ENCODE results near the gene DMD.
"Not testable (repeated sequence)": the region's sequence is repeated elsewhere in the genome, so short reads cannot be mapped to it uniquely, and the experiment has no call there.

Gene DMD

GRCh38 chrX:32026772-32027171 lies 1184.6 kb downstream of the DMD start:
- Mint-ChIP-seq H3K4me3 (no peak overlapping the region), H3K4me1 (no peaks in the 10 kb centered on the region), H3K27ac (no peak overlapping the region), H3K9me3 (peaks cover 3% of the 10 kb centered on the region), H3K36me3 (no peaks in the 10 kb centered on the region), H3K27me3 (no peaks in the 10 kb centered on the region)
- no peak for ATAC-seq

GRCh38 chrX:32024072-32024471 lies 1187.3 kb downstream of the DMD start:
- H3K4me3 Mint-ChIP-seq = no peak overlapping the region
- H3K27ac Mint-ChIP-seq = no peak overlapping the region
- ATAC-seq = no peak
- no peaks in the 10 kb centered on the region for H3K4me1 Mint-ChIP-seq
- H3K9me3 Mint-ChIP-seq = peaks cover 5% of the 10 kb centered on the region
- H3K36me3 Mint-ChIP-seq = no peaks in the 10 kb centered on the region
- no peaks in the 10 kb centered on the region for H3K27me3 Mint-ChIP-seq

GRCh38 chrX:32016195-32016594 lies 1195.2 kb downstream of the DMD start:
- H3K27ac Mint-ChIP-seq = no peak overlapping the region
- no peak overlapping the region for H3K4me3 Mint-ChIP-seq
- H3K27me3 Mint-ChIP-seq = no peaks in the 10 kb centered on the region
- peaks cover 1% of the 10 kb centered on the region for H3K9me3 Mint-ChIP-seq
- no peaks in the 10 kb centered on the region for H3K36me3 Mint-ChIP-seq
- ATAC-seq = no peak
- H3K4me1 Mint-ChIP-seq = no peaks in the 10 kb centered on the region

GRCh38 chrX:32010948-32011347 lies 1200.4 kb downstream of the DMD start:
- H3K36me3 Mint-ChIP-seq = no peaks in the 10 kb centered on the region
- H3K27ac Mint-ChIP-seq = no peak overlapping the region
- no peak overlapping the region for H3K4me3 Mint-ChIP-seq
- no peaks in the 10 kb centered on the region for H3K4me1 Mint-ChIP-seq
- no peaks in the 10 kb centered on the region for H3K27me3 Mint-ChIP-seq
- ATAC-seq = no peak
- no peaks in the 10 kb centered on the region for H3K9me3 Mint-ChIP-seq

- ATAC-seq = no peak
Measured at GRCh38 chrX:32010212-32010611, 1201.1 kb downstream of the DMD start.

GRCh38 chrX:31993637-31994036 lies 1217.7 kb downstream of the DMD start:
- Mint-ChIP-seq H3K9me3 (peaks cover 8% of the 10 kb centered on the region), H3K27me3 (no peaks in the 10 kb centered on the region), H3K4me1 (no peaks in the 10 kb centered on the region), H3K27ac (no peak overlapping the region), H3K4me3 (no peak overlapping the region), H3K36me3 (no peaks in the 10 kb centered on the region)
- ATAC-seq = no peak

More at GRCh38 chrX:32010212-32010611, 1201.1 kb downstream of the DMD start:
- Mint-ChIP-seq H3K4me1 (no peaks in the 10 kb centered on the region), H3K4me3 (no peak overlapping the region), H3K9me3 (no peaks in the 10 kb centered on the region), H3K27me3 (no peaks in the 10 kb centered on the region), H3K36me3 (no peaks in the 10 kb centered on the region), H3K27ac (no peak overlapping the region)

GRCh38 chrX:31988975-31989374 lies 1222.4 kb downstream of the DMD start:
- no peak for ATAC-seq

GRCh38 chrX:31981546-31982062 lies 1229.7 kb downstream of the DMD start:
- H3K36me3 Mint-ChIP-seq = no peaks in the 10 kb centered on the region
- no peak overlapping the region for H3K4me3 Mint-ChIP-seq
- H3K4me1 Mint-ChIP-seq = no peaks in the 10 kb centered on the region
- H3K27ac Mint-ChIP-seq = no peak overlapping the region
- ATAC-seq = no peak
- H3K9me3 Mint-ChIP-seq = peaks cover 8% of the 10 kb centered on the region
- no peaks in the 10 kb centered on the region for H3K27me3 Mint-ChIP-seq

More at GRCh38 chrX:31988975-31989374, 1222.4 kb downstream of the DMD start:
- Mint-ChIP-seq H3K27ac (no peak overlapping the region), H3K27me3 (no peaks in the 10 kb centered on the region), H3K36me3 (no peaks in the 10 kb centered on the region), H3K4me1 (no peaks in the 10 kb centered on the region), H3K9me3 (peaks cover 14% of the 10 kb centered on the region), H3K4me3 (no peak overlapping the region)

GRCh38 chrX:31969714-31970113 lies 1241.6 kb downstream of the DMD start:
- Mint-ChIP-seq H3K4me1 (no peaks in the 10 kb centered on the region), H3K9me3 (peaks cover 2% of the 10 kb centered on the region), H3K36me3 (no peaks in the 10 kb centered on the region), H3K4me3 (no peak overlapping the region), H3K27ac (no peak overlapping the region), H3K27me3 (no peaks in the 10 kb centered on the region)
- no peak for ATAC-seq

- H3K36me3 Mint-ChIP-seq = no peaks in the 10 kb centered on the region
- no peak overlapping the region for H3K4me3 Mint-ChIP-seq
- H3K27ac Mint-ChIP-seq = no peak overlapping the region
- no peaks in the 10 kb centered on the region for H3K27me3 Mint-ChIP-seq
- ATAC-seq = no peak
- no peaks in the 10 kb centered on the region for H3K4me1 Mint-ChIP-seq
- peaks cover 4% of the 10 kb centered on the region for H3K9me3 Mint-ChIP-seq
Measured at GRCh38 chrX:31962256-31962655, 1249.1 kb downstream of the DMD start.

- no peaks in the 10 kb centered on the region for H3K27me3 Mint-ChIP-seq
Measured at GRCh38 chrX:31934842-31935370, 1276.4 kb downstream of the DMD start.

GRCh38 chrX:31934015-31934414 lies 1277.3 kb downstream of the DMD start:
- Mint-ChIP-seq H3K27me3 (no peaks in the 10 kb centered on the region), H3K9me3 (no peaks in the 10 kb centered on the region), H3K27ac (no peak overlapping the region), H3K4me1 (no peaks in the 10 kb centered on the region), H3K36me3 (no peaks in the 10 kb centered on the region), H3K4me3 (no peak overlapping the region)
- ATAC-seq = no peak

More at GRCh38 chrX:31934842-31935370, 1276.4 kb downstream of the DMD start:
- ATAC-seq = no peak
- no peaks in the 10 kb centered on the region for H3K4me1 Mint-ChIP-seq
- no peaks in the 10 kb centered on the region for H3K9me3 Mint-ChIP-seq
- no peak overlapping the region for H3K4me3 Mint-ChIP-seq
- H3K27ac Mint-ChIP-seq = no peak overlapping the region
- no peaks in the 10 kb centered on the region for H3K36me3 Mint-ChIP-seq

GRCh38 chrX:31932769-31933168 lies 1278.6 kb downstream of the DMD start:
- Mint-ChIP-seq H3K4me3 (no peak overlapping the region), H3K4me1 (no peaks in the 10 kb centered on the region), H3K27me3 (no peaks in the 10 kb centered on the region), H3K36me3 (no peaks in the 10 kb centered on the region), H3K9me3 (no peaks in the 10 kb centered on the region), H3K27ac (no peak overlapping the region)
- no peak for ATAC-seq

GRCh38 chrX:31932320-31932719 lies 1279.0 kb downstream of the DMD start:
- H3K4me1 Mint-ChIP-seq, H3K27me3 Mint-ChIP-seq, H3K4me3 Mint-ChIP-seq, H3K36me3 Mint-ChIP-seq, H3K9me3 Mint-ChIP-seq, ATAC-seq, H3K27ac Mint-ChIP-seq: not testable (repeated sequence)

GRCh38 chrX:31931225-31931624 lies 1280.1 kb downstream of the DMD start:
- Mint-ChIP-seq H3K4me3 (no peak overlapping the region), H3K36me3 (no peaks in the 10 kb centered on the region)

GRCh38 chrX:31929366-31929765 lies 1282.0 kb downstream of the DMD start:
- H3K27me3 Mint-ChIP-seq = no peaks in the 10 kb centered on the region
- no peak overlapping the region for H3K27ac Mint-ChIP-seq
- H3K4me1 Mint-ChIP-seq = no peaks in the 10 kb centered on the region
- no peak overlapping the region for H3K4me3 Mint-ChIP-seq
- H3K9me3 Mint-ChIP-seq = peaks cover 4% of the 10 kb centered on the region
- H3K36me3 Mint-ChIP-seq = no peaks in the 10 kb centered on the region
- ATAC-seq = no peak

More at GRCh38 chrX:31931225-31931624, 1280.1 kb downstream of the DMD start:
- Mint-ChIP-seq H3K27ac (no peak overlapping the region), H3K4me1 (no peaks in the 10 kb centered on the region), H3K9me3 (no peaks in the 10 kb centered on the region), H3K27me3 (no peaks in the 10 kb centered on the region)
- no peak for ATAC-seq
